Coronary artery (tissue), 2 donors: ENCODE data around the gene ZNF26.

Experiments used
- DNase-seq: peaks from one replicate; pipeline ENCODE4 v3.0.0-alpha.2; 2017; ENCODE audit warnings: low spot score
- H3K27ac ChIP-seq, 2 donors: fragments of 200-600 bp; sonication (generic); one replicate each; pipeline ENCODE4 v1.5.1; 2016 to 2019
- H3K4me3 ChIP-seq: fragments of 200-600 bp; sonication (generic); 2 replicates; pipeline ENCODE4 v1.5.1; 2016; ENCODE audit warnings: mild to moderate bottlenecking, moderate library complexity
- TF ChIP-seq, protein P1 (sequence below): fragments of 200-600 bp; sonication (generic); IDR thresholded peaks from one replicate; pipeline ENCODE4 v1.5.1; 2019; ENCODE audit warnings: antibody characterized with exemption

The ZNF26 gene

DNA sequence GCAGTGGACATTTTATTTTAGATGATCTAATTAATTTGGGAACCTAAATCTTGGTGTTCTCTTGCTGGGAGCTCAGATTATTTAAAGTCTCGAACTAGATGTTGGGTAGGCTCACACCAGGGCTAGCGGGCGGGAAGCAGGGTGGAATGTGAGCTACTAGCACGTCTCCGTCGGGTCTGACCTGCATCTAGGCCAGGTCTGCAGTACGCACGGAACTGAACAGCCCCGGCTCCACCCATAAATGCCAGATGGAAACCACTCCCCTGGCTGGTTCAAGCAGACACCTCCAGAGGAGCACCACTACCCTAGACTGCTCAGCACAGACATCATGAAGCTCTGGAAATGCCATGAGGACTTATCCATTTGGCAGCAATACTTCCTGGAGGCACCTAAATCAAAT, 40.4 kb upstream of the ZNF26 start:
- Histone ChIP-seq H3K4me3 (no peak overlapping the region), H3K27ac (no peak overlapping the region)
- TF ChIP-seq, protein P1, sequence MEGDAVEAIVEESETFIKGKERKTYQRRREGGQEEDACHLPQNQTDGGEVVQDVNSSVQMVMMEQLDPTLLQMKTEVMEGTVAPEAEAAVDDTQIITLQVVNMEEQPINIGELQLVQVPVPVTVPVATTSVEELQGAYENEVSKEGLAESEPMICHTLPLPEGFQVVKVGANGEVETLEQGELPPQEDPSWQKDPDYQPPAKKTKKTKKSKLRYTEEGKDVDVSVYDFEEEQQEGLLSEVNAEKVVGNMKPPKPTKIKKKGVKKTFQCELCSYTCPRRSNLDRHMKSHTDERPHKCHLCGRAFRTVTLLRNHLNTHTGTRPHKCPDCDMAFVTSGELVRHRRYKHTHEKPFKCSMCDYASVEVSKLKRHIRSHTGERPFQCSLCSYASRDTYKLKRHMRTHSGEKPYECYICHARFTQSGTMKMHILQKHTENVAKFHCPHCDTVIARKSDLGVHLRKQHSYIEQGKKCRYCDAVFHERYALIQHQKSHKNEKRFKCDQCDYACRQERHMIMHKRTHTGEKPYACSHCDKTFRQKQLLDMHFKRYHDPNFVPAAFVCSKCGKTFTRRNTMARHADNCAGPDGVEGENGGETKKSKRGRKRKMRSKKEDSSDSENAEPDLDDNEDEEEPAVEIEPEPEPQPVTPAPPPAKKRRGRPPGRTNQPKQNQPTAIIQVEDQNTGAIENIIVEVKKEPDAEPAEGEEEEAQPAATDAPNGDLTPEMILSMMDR, result no peak
- DNase-seq, result no peak

DNA sequence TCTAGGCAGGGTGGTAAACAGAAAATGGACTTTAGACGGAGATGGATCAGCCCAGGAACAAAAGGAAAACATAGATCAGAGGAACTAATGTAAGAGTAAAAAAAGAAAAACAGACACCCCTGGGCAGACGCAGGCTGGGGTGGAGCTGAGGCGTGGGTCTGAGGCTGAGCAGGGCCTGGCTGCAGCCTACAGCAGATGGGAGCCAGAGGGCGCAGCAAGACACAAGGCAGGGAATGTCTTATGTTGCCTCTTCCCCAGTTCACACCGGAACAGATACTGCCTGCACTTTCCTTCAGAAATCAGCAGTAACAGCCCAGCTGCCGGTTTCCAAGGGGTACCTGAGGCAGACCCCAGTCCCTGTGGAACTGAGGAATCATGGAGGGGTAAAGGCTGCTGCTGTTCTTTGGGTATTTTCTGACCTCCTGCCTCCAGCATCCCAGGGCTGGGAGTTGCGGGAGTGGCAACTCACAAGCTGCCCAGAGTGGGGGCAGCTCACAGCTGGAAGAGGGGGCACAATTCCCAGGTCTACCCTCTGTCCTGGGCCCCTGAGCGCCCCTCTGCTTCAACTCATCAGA, 39.8 kb upstream of the ZNF26 start:
- DNase-seq, result no peak
- H3K27ac ChIP-seq, result no peak overlapping the region
- TF ChIP-seq, protein P1, result no peak
- peak overlapping the region; percentile 12 for H3K4me3 ChIP-seq

DNA sequence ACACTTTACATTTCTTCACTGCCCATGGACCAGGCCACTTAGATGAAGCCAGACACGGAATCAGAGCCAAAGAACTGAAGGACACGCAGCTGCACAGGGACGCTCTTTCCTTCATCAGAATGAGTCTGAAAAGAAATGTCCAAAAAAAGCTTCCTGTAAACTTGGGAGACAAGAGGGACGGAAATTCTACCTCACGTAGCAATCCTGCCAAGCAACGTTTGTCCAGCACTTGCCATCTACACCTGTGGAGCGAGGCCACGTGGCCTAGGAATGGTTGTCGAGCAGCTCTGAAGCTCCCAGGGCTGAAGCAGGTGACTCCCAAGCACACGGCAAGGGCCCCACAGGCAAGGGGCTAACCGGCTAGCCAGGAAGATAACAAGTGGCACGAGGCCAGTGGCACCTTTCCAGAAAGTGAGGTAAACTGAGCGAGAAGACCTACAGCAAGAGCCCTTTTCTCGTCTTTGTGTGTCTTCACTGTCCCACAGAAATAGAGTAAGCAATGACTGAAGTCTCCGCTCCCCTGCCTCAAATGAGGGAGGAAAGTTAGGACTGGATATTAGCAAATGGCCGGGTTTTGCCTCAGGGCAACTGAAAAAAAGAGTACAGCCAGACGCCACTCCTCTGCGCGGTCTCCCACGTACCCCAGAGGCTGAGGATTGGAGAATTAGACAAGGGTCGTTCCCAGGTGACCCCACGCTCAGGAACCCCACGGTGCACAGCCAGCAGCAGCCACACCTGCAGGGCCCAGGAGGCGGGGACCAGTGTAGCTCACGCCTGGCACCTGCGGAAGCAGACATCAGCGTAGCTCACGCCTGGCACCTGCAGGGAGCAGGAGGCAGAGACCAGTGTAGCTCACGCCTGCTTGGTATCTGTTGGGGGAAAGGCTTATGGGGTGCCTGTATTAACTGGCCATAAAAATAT, 37.8 kb upstream of the ZNF26 start:
- Histone ChIP-seq H3K4me3 (peak overlapping the region; percentile 17), H3K27ac (no peak overlapping the region)
- DNase-seq, result no peak
- TF ChIP-seq, protein P1, result no peak

DNA sequence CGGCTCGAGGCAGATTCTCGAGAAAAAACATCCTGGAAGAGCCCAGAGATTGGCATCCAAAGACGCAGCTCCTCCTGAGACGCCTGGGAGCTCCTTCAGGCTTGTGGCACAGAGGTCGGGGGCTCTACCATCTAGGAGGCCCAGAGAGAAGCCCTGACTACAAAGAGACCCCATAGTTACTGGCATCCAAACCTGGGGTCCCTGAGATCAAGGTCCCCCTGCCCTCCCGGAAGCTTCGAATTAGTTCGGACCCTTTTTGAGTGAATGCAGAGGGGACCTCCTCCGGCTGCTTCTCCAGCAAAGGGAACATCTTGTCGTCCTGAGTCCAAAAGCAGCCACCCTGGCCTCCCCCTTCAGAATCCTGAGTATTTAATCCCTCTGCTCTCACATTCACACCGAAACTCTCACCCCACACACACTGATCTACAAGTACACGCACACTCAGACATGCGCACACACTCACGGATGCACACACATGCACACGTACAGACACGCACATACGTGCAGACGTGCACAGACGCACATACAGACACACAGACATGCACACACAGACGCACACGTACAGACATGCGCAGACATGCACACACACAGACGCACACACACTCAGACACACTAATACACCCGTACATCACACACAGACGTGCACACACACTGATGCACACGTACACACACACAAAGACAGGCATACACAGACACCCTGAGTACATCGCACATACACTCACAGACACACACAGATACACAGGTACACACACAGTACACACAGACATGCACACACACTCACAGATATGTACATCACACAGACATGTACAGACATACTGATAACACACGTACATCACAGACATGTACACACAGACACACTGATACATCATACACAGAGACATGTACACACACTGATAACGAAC, 36.0 kb upstream of the ZNF26 start:
- Histone ChIP-seq H3K4me3 (no peak overlapping the region), H3K27ac (no peak overlapping the region)
- DNase-seq, result no peak
- TF ChIP-seq, protein P1, result no peak

DNA sequence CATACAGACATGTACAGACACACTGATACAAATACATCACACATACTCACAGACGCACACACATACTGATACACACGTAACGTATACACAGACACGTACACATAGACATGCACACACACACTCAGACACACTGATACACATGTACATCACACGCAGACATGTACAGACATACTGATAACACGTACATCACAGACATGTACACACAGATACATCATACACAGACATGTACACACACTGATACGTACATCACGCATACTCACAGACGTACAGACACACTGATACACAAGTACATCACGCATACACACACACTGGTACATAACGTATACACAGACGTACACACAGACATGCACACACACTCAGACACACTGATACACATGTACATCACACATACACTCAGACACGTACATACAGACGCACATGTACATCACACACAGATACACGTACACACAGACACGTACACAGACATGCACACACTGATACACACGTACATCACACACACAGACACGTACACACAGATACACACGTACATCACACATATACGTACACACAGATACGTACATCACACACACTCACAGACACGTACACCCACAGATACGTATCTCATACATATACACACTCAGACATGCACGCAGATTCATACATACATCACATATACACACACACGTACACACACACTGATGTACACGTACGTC, 35.2 kb upstream of the ZNF26 start:
- DNase-seq, result no peak
- TF ChIP-seq, protein P1, result no peak
- Histone ChIP-seq H3K27ac (no peak overlapping the region), H3K4me3 (peak overlapping the region; percentile 1)

DNA sequence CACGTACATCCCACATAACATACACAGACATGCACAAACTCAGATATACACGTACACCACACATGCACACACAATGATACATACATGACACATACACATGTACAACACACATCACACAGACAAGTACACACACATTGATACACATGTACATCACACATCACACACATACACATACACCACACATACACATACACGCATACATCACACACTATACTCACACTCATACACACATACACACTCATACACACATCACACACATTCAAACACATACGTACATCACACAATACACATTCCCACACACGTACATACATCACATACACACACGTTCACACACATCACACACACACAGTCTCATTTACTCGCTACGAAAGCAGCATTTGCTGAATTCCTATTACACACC, 34.5 kb upstream of the ZNF26 start:
- Histone ChIP-seq H3K4me3 (peak overlapping the region; percentile 1), H3K27ac (no peak overlapping the region)
- TF ChIP-seq, protein P1, result no peak
- no peak for DNase-seq
